ENCODE data around the gene C6orf15. TPM values are rescaled to one million over a fixed set of nuclear protein-coding genes. Genes with fewer than 3 reads are reported as not detected.
A peak's percentile ranks its signal among the peaks of the same experiment; 100 is the strongest.

The C6orf15 gene
- total RNA-seq, 4 donors from 2014 or later, result not detected

DNA sequence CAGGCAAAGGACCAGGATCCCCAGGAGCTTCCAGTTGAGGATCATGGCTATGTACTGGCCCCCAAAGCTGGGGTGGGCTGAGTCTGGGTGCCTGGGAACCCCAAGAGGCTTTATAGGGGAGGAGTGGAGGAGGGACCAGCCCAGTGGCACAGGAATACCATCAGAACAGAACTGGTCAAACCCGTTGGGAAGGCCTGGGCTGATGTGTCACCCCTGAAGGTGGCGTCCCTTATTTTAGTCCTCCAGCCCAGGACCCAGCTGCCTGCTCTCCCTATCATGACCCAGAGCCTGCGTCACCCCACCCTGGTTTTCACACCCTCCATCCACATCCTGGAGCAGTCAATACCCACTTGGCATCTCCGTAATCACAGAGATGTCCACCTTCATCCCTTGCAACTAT is 26.6 kb upstream of the C6orf15 start, which contains the start of gene PSORS1C2:
Gene PSORS1C2 (minus strand): TSS at position 85 of the 400 bp plus-strand sequence. CDS start 40 bp downstream, at position 45.
- Histone ChIP-seq H3K27ac (replicated peaks in 1 of 4) (no peak within 1 kb of the TSS), H3K4me1 (peaks cover 13 to 33% (median 32%) of the 10 kb centered on the region in 4 donors), H3K4me3 (peak within 1 kb of the TSS in 1 of 4 donors; percentile 28), H3K9me3 (no peaks in the 10 kb centered on the region), H3K27me3 (peaks cover 0 to 7% (median 0%) of the 10 kb centered on the region in 4 donors), H3K36me3 (peaks cover 0 to 14% (median 5%) of the 10 kb centered on the region in 4 donors)
- TF ChIP-seq EP300 (IDR thresholded peaks at IDR 0.05), result no peak
- TF ChIP-seq POLR2AphosphoS5 (IDR thresholded peaks at IDR 0.05), result no peak
- no peak for TF ChIP-seq POLR2A (IDR thresholded peaks at IDR 0.05; ENCODE audit: low read depth)
- no peak for DNase-seq (ENCODE audit: extremely low spot score)
- 94% methylated on average over 4 of the region's 4 CpGs for WGBS
- intact Hi-C loops (cut with DNase I), result loop anchor here (2.0 kb wide), 1 partner anchor 228 kb away; no protein-coding TSS in a partner anchor

DNA sequence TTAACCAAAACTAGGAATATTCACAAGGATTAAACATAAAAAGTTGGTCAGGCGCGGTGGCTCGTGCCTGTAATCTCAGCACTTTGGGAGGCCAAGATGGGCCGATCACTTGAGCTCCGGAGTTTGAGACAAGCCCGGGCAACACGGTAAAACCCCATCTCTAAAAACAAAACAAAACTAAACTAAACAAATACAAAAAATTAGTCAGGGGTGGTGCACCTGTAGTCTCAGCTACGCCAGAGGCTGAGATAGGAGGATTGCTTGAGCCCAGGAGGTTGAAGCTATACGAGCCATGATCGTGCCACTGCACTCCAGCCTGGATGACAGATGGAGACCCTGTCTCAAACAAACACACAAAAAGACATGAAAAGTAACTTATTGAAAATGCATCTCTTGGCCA is 23.3 kb upstream of the C6orf15 start:
- TF ChIP-seq POLR2AphosphoS5 (IDR thresholded peaks at IDR 0.05), result no peak
- TF ChIP-seq POLR2A (IDR thresholded peaks at IDR 0.05; ENCODE audit: low read depth), result no peak
- TF ChIP-seq EP300 (IDR thresholded peaks at IDR 0.05), result no peak
- TF ChIP-seq CTCF (IDR thresholded peaks at IDR 0.05), result no peak
- no peak for DNase-seq (ENCODE audit: extremely low spot score)
- 82% methylated on average over 10 of the region's 10 CpGs for WGBS
- Histone ChIP-seq H3K4me3 (no peak overlapping the region), H3K36me3 (no peaks in the 10 kb centered on the region), H3K27ac (replicated peaks in 1 of 4) (no peak overlapping the region), H3K4me1 (peaks cover 7 to 21% (median 16%) of the 10 kb centered on the region in 4 donors), H3K9me3 (no peaks in the 10 kb centered on the region), H3K27me3 (peaks cover 0 to 7% (median 0%) of the 10 kb centered on the region in 4 donors)
- intact Hi-C loops (cut with DNase I), result loop anchor here (2.0 kb wide), 1 partner anchor 57 kb away; no protein-coding TSS in a partner anchor

- no peaks in the 10 kb centered on the region for H3K36me3 ChIP-seq
- H3K9me3 ChIP-seq, result no peaks in the 10 kb centered on the region
- no peaks in the 10 kb centered on the region for H3K27me3 ChIP-seq
- H3K4me1 ChIP-seq, result peaks cover 4 to 8% (median 8%) of the 10 kb centered on the region in 4 donors
- intact Hi-C loops (cut with DNase I), result no loop called here
- WGBS, result 64% methylated on average over 6 of the region's 6 CpGs
- H3K27ac ChIP-seq (replicated peaks in 1 of 4), result no peak overlapping the region
- no peak for DNase-seq (ENCODE audit: extremely low spot score)
- TF ChIP-seq POLR2AphosphoS5 (IDR thresholded peaks at IDR 0.05) (no peak), POLR2A (IDR thresholded peaks at IDR 0.05; ENCODE audit: low read depth) (no peak), EP300 (IDR thresholded peaks at IDR 0.05) (no peak), CTCF (IDR thresholded peaks at IDR 0.05) (no peak)
- no peak overlapping the region for H3K4me3 ChIP-seq
These were observed 20.4 kb upstream of the C6orf15 start for GRCh38 chr6:31132806-31133205.

- Histone ChIP-seq H3K36me3 (no peaks in the 10 kb centered on the region), H3K27ac (replicated peaks in 1 of 4) (no peak overlapping the region), H3K9me3 (no peaks in the 10 kb centered on the region), H3K4me1 (peaks cover 0 to 2% (median under 1%) of the 10 kb centered on the region in 4 donors), H3K4me3 (no peak overlapping the region), H3K27me3 (no peaks in the 10 kb centered on the region)
- no peak for DNase-seq (ENCODE audit: extremely low spot score)
- TF ChIP-seq POLR2A (IDR thresholded peaks at IDR 0.05; ENCODE audit: low read depth), result no peak
- TF ChIP-seq EP300 (IDR thresholded peaks at IDR 0.05), result no peak
- no peak for TF ChIP-seq CTCF (IDR thresholded peaks at IDR 0.05)
- no peak for TF ChIP-seq POLR2AphosphoS5 (IDR thresholded peaks at IDR 0.05)
- intact Hi-C loops (cut with DNase I), result no loop called here
- WGBS, result 89% methylated on average over 3 of the region's 3 CpGs
These were observed 19.2 kb upstream of the C6orf15 start for GRCh38 chr6:31131595-31131994.

DNA sequence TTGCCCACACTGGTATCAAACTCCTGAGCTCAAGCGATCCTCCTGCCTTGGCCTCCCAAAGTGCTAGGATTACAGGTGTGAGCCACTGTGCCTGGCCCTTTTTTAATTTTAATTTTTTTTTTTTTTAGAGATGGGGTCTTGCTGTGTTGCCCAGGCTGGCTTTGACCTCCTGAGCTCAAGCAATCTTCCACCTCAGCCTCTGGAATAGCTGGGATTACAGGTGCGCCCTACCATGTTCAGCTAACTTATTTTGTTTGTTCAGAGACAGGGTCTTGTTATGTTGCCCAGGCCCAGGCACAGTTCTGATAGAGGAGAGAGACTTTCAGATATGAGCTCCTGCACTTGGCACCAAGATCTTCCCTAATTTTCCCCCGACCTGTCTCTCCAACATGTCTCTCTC is 18.4 kb upstream of the C6orf15 start:
- intact Hi-C loops (cut with DNase I), result no loop called here
- H3K4me1 ChIP-seq, result peaks cover 2 to 10% (median 6%) of the 10 kb centered on the region in 4 donors
- DNase-seq (ENCODE audit: extremely low spot score), result no peak
- WGBS, result 92% methylated on average over 3 of the region's 3 CpGs
- H3K9me3 ChIP-seq, result no peaks in the 10 kb centered on the region
- no peaks in the 10 kb centered on the region for H3K36me3 ChIP-seq
- no peak overlapping the region for H3K27ac ChIP-seq (replicated peaks in 1 of 4)
- H3K27me3 ChIP-seq, result no peaks in the 10 kb centered on the region
- H3K4me3 ChIP-seq, result no peak overlapping the region
- no peak for TF ChIP-seq POLR2A (IDR thresholded peaks at IDR 0.05; ENCODE audit: low read depth)

GRCh38 chr6:31129130-31129529 is 16.8 kb upstream of the C6orf15 start:
- intact Hi-C loops (cut with DNase I), result no loop called here
- H3K27me3 ChIP-seq, result no peaks in the 10 kb centered on the region
- WGBS, result 73% methylated on average over 4 of the region's 4 CpGs

More at GRCh38 chr6:31129130-31129529, 16.8 kb upstream of the C6orf15 start:
- TF ChIP-seq EP300 (IDR thresholded peaks at IDR 0.05) (no peak), POLR2AphosphoS5 (IDR thresholded peaks at IDR 0.05) (no peak), CTCF (IDR thresholded peaks at IDR 0.05) (no peak), POLR2A (IDR thresholded peaks at IDR 0.05; ENCODE audit: low read depth) (no peak)
- no peak overlapping the region for H3K4me3 ChIP-seq
- no peaks in the 10 kb centered on the region for H3K36me3 ChIP-seq
- DNase-seq (ENCODE audit: extremely low spot score), result no peak
- no peaks in the 10 kb centered on the region for H3K9me3 ChIP-seq
- no peak overlapping the region for H3K27ac ChIP-seq (replicated peaks in 1 of 4)
- H3K4me1 ChIP-seq, result peaks cover 3 to 26% (median 15%) of the 10 kb centered on the region in 4 donors
